OCI-LY3 (cell line): ENCODE data around the gene COL5A3.

ENCODE experiments used
- H2AFZ ChIP-seq: fragments of 200-600, 300-600 bp; shearing (Covaris generic); 2 replicates; pipeline ENCODE4 v1.6.0; 2014; ENCODE audit warnings: antibody characterized with exemption, low read depth, low read length
- H3K27ac ChIP-seq: fragments of 200-600, 300-600 bp; sonication (generic); 2 replicates; pipeline ENCODE4 v1.5.1; 2014; ENCODE audit warnings: mild to moderate bottlenecking, low read length, moderate library complexity, mixed read lengths
- H3K27me3 ChIP-seq: fragments of 200-600, 300-600 bp; sonication (generic); 2 replicates; pipeline ENCODE4 v1.6.1; 2014; ENCODE audit warnings: low read depth, low read length, mixed read lengths
- H3K36me3 ChIP-seq: fragments of 200-600, 300-600 bp; sonication (generic); replicated peaks from 2 replicates; pipeline ENCODE3; 2014; ENCODE audit warnings: low read depth, low read length, mixed read lengths
- H3K4me1 ChIP-seq: fragments of 300-600, 200-600 bp; sonication (generic); 2 replicates; pipeline ENCODE4 v1.6.1; 2014; ENCODE audit warnings: low read length, mixed read lengths
- H3K4me2 ChIP-seq: fragments of 200-600, 300-600 bp; sonication (generic); 2 replicates; pipeline ENCODE4 v1.6.1; 2014; ENCODE audit warnings: low read length, mixed read lengths
- H3K4me3 ChIP-seq: fragments of 300-600, 200-600 bp; sonication (generic); 2 replicates; pipeline ENCODE4 v1.5.1; 2014; ENCODE audit warnings: antibody characterized with exemption, mild to moderate bottlenecking, low read length, moderate library complexity
- H3K79me2 ChIP-seq: fragments of 300-600, 200-600 bp; shearing (Covaris generic); 2 replicates; pipeline ENCODE4 v1.6.1; 2014; ENCODE audit warnings: mild to moderate bottlenecking, low read length, mixed read lengths
- H3K9ac ChIP-seq: fragments of 300-600, 200-600 bp; shearing (Covaris generic); 2 replicates; pipeline ENCODE4 v1.6.0; 2014; ENCODE audit warnings: mild to moderate bottlenecking, low read length, moderate library complexity
- H3K9me3 ChIP-seq: fragments of 200-600, 300-600 bp; shearing (Covaris generic); 2 replicates; pipeline ENCODE4 v1.6.1; 2014; ENCODE audit warnings: low read length, mixed read lengths; ENCODE audit not compliant: insufficient read depth
- H4K20me1 ChIP-seq: fragments of 200-600, 300-600 bp; sonication (generic); 2 replicates; pipeline ENCODE4 v1.6.1; 2016; ENCODE audit warnings: low read length, mixed read lengths; ENCODE audit not compliant: insufficient read depth
- EZH2phosphoT487 ChIP-seq: fragments of 200-600 bp; shearing (Covaris generic); IDR thresholded peaks from 2 replicates; pipeline ENCODE4 v1.6.1; 2018; ENCODE audit warnings: antibody characterized with exemption, mixed run types, low read depth
- TF ChIP-seq, protein P1 (sequence below): fragments of 200-600, 300-600 bp; sonication (generic); IDR thresholded peaks from 2 replicates; pipeline ENCODE4 v1.5.1; 2014; ENCODE audit warnings: antibody characterized with exemption, low read length, low read depth

The COL5A3 gene

DNA sequence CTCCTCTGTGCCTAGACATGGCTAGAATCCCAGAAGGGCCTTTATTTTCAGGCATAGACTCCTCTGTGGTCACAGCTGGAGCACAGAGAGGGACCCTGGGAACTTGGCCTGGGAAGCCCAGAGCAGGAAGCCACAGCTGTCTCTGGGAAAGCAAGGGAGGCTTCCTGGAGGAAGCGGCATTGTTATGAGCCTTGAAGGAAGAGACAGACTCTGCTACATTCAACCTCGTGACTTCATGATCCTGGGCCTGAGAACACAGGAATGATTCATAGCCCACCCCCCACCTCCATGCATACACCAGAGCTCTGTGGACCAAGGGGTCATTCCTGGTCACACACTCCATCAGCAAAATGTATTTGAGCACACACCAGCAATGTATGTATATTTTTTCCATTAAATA is 11.6 kb upstream of the COL5A3 start:
- no peak overlapping the region for H2AFZ ChIP-seq
- H3K4me1 ChIP-seq = no peaks in the 10 kb centered on the region
- H3K4me3 ChIP-seq = no peak overlapping the region
- H3K27ac ChIP-seq = no peak overlapping the region
- no peak overlapping the region for H3K4me2 ChIP-seq
- no peaks in the 10 kb centered on the region for H3K79me2 ChIP-seq
- no peaks in the 10 kb centered on the region for H3K9me3 ChIP-seq
- no peak for TF ChIP-seq EZH2phosphoT487
- TF ChIP-seq, protein P1, sequence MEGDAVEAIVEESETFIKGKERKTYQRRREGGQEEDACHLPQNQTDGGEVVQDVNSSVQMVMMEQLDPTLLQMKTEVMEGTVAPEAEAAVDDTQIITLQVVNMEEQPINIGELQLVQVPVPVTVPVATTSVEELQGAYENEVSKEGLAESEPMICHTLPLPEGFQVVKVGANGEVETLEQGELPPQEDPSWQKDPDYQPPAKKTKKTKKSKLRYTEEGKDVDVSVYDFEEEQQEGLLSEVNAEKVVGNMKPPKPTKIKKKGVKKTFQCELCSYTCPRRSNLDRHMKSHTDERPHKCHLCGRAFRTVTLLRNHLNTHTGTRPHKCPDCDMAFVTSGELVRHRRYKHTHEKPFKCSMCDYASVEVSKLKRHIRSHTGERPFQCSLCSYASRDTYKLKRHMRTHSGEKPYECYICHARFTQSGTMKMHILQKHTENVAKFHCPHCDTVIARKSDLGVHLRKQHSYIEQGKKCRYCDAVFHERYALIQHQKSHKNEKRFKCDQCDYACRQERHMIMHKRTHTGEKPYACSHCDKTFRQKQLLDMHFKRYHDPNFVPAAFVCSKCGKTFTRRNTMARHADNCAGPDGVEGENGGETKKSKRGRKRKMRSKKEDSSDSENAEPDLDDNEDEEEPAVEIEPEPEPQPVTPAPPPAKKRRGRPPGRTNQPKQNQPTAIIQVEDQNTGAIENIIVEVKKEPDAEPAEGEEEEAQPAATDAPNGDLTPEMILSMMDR = no peak
- no peak overlapping the region for H3K9ac ChIP-seq
- H3K27me3 ChIP-seq = peaks cover 9% of the 10 kb centered on the region
- H3K36me3 ChIP-seq = no peaks in the 10 kb centered on the region
- no peaks in the 10 kb centered on the region for H4K20me1 ChIP-seq

DNA sequence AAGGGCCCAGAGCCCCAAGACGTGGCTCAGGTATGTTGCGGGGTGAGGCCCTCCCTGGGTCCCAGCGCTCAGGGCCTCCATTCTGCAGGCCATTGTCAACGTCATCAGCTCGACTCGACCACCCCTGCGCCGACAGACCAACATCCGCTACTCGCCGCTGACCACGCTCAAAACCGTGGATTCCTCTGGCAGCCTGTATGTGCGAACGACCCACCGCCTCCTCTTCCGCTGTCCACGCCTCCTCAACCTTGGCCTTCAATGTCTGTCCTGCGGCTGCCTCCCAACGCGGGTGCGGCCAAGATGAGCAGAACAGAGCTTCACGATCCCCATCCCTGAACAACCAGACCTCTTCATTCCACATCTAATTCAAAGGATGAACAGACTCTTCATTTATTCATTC is 11.1 kb upstream of the COL5A3 start:
- Histone ChIP-seq H3K27me3 (peaks cover 4% of the 10 kb centered on the region), H3K4me2 (no peak overlapping the region), H3K27ac (no peak overlapping the region), H3K4me3 (no peak overlapping the region), H4K20me1 (no peaks in the 10 kb centered on the region), H3K9ac (no peak overlapping the region), H2AFZ (no peak overlapping the region), H3K79me2 (no peaks in the 10 kb centered on the region), H3K36me3 (no peaks in the 10 kb centered on the region), H3K4me1 (no peaks in the 10 kb centered on the region), H3K9me3 (no peaks in the 10 kb centered on the region)
- TF ChIP-seq, protein P1 = no peak
- TF ChIP-seq EZH2phosphoT487 = no peak

DNA sequence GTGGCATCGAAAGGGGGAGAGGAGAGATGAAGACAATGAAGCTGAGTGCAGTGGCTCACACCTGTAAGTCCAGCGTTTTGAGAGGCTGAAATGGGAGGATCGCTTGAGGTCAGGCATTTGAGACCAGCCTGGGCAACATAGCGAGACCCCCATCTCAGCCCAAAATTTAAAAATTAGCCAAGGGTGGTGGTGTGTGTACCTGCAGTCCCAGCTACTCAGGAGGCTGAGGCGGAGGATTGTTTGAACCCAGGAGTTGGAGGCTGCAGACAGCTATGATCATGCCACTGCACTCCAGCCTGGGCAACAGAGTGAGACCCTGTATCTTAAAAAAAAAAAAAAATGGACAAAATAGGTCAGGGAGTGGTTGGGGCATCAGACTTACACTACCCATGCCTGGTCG is 10.5 kb upstream of the COL5A3 start:
- H3K36me3 ChIP-seq = no peaks in the 10 kb centered on the region
- peaks cover 4% of the 10 kb centered on the region for H3K27me3 ChIP-seq
- H3K4me2 ChIP-seq = no peak overlapping the region
- no peaks in the 10 kb centered on the region for H4K20me1 ChIP-seq
- H3K9ac ChIP-seq = no peak overlapping the region
- H3K4me1 ChIP-seq = no peaks in the 10 kb centered on the region
- no peak overlapping the region for H3K27ac ChIP-seq
- no peaks in the 10 kb centered on the region for H3K79me2 ChIP-seq
- H3K4me3 ChIP-seq = no peak overlapping the region
- TF ChIP-seq, protein P1 = no peak
- no peak for TF ChIP-seq EZH2phosphoT487
- H3K9me3 ChIP-seq = no peaks in the 10 kb centered on the region
- H2AFZ ChIP-seq = no peak overlapping the region

DNA sequence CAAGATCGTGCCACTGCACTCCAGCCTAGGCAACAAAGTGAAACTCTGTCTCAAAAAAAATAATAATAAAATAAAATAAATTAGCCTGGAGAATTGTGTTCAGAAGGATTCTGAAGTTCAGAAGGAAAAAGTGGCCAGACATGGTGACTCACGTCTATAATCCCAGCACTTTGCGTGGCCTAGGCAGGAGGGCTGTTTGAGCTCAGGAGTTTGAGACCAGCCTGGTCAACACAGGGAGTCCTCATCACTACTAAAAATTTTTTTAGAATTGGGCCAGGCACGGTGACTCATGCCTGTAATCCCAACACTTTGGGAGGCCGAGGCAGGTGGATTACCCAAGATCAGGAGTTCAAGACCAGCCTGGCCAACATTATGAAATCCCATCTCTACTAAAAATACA is 8.9 kb upstream of the COL5A3 start:
- no peak overlapping the region for H2AFZ ChIP-seq
- H3K36me3 ChIP-seq = no peaks in the 10 kb centered on the region
- no peaks in the 10 kb centered on the region for H3K79me2 ChIP-seq
- no peak overlapping the region for H3K27ac ChIP-seq
- H3K9ac ChIP-seq = no peak overlapping the region
- no peaks in the 10 kb centered on the region for H4K20me1 ChIP-seq
- no peak for TF ChIP-seq EZH2phosphoT487
- TF ChIP-seq, protein P1 = no peak
- no peak overlapping the region for H3K4me2 ChIP-seq
- H3K27me3 ChIP-seq = peaks cover under 1% of the 10 kb centered on the region
- H3K4me1 ChIP-seq = no peaks in the 10 kb centered on the region
- H3K9me3 ChIP-seq = no peaks in the 10 kb centered on the region
- no peak overlapping the region for H3K4me3 ChIP-seq
